Keratinocyte (primary cell): ENCODE data around the gene FRS2.

Experiments
- EZH2 ChIP-seq: IDR thresholded peaks from one replicate; pipeline ENCODE4 v1.6.1; 2012; ENCODE audit warnings: inconsistent platforms, mild to moderate bottlenecking, low read length, moderate library complexity
- TF ChIP-seq, protein P1 (sequence below), 3 experiments: IDR thresholded peaks in 1 of 3; conservative IDR thresholded peaks in 1 of 3; optimal IDR thresholded peaks in 1 of 3; 2 replicates in 2 of 3; 3 replicates in 1 of 3; pipeline versions ENCODE3 to v1.5.1; 2011; ENCODE audit warnings: low read length in 3 of 3, mild to moderate bottlenecking in 3 of 3, moderate library complexity in 2 of 3, control low read depth in 1 of 3, inconsistent platforms in 1 of 3; ENCODE audit not compliant: insufficient read depth in 2 of 3; ENCODE audit errors: extremely low read depth in 1 of 3

- TF ChIP-seq, protein P1, sequence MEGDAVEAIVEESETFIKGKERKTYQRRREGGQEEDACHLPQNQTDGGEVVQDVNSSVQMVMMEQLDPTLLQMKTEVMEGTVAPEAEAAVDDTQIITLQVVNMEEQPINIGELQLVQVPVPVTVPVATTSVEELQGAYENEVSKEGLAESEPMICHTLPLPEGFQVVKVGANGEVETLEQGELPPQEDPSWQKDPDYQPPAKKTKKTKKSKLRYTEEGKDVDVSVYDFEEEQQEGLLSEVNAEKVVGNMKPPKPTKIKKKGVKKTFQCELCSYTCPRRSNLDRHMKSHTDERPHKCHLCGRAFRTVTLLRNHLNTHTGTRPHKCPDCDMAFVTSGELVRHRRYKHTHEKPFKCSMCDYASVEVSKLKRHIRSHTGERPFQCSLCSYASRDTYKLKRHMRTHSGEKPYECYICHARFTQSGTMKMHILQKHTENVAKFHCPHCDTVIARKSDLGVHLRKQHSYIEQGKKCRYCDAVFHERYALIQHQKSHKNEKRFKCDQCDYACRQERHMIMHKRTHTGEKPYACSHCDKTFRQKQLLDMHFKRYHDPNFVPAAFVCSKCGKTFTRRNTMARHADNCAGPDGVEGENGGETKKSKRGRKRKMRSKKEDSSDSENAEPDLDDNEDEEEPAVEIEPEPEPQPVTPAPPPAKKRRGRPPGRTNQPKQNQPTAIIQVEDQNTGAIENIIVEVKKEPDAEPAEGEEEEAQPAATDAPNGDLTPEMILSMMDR (optimal IDR thresholded peaks at IDR 0.05 in 1 of 3, IDR thresholded peaks at IDR 0.05 in 1 of 3, conservative IDR thresholded peaks at IDR 0.05 in 1 of 3; ENCODE audit: extremely low read depth in 1 of 3, insufficient read depth in 2 of 3, low read length in 3 of 3), result no peak
- TF ChIP-seq EZH2, result no peak
Observed at GRCh38 chr12:69598174-69598753, 128.1 kb downstream of the FRS2 start.
